DMS79 treated with DMSO at 0.1 percent for 48 hours (cell line): ENCODE data around the gene MEGF6.
"Not testable (repeated sequence)": the region's sequence is repeated elsewhere in the genome, so short reads cannot be mapped to it uniquely, and the experiment has no call there.

ENCODE experiments used
- DNase-seq: peaks from one replicate; lab custom pipeline; 2025; lab: John Stamatoyannopoulos, UW

The MEGF6 gene

DNA sequence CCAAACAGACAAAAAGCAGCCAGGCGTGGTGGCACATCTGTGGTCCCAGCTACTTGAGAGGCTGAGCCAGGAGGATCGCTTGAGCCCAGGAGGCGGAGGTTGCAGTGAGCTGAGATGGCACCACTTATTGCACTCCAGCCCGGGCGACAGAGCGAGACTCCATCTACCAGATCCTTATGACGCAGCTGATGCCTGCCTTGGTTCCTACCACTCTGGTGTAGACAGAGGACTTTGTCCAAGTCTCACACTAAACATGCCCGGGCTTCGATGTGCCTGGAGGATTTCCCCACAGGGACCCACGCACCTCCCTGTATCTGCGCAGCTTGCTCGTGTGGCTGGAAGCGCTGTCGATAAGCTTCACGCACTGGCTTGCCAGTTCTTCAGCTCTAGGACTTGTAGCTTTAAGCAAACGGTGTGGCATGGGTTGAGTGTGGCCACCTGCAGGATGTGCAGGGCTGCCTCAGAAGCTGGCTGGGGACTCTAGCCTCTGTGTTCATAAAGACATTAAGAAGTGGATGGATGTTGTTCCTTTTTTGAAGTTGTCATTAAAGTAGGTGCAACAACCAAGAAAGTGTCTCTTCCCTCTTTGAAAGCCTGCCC, 18.4 kb upstream of the MEGF6 start:
- DNase-seq = no peak

DNA sequence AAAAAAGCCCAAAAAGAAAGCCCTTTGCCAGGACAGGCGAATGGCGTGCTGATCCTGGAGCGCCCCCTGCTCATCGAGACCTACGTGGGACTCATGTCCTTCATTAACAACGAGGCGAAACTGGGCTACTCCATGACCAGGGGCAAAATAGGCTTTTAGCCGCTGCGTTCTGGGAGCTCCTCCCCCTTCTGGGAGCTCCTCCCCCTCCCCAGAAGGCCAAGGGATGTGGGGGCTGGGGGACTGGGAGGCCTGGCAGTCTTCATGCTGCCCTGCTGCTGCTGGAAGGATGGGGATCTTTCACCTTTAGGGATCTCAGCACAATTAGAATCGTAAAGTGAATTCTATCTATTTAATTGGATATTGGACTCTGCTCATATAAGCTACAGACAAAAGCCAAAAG, 17.1 kb upstream of the MEGF6 start:
- DNase-seq = no peak

GRCh38 chr1:3627515-3628253, 16.4 kb upstream of the MEGF6 start:
- no peak for DNase-seq

GRCh38 chr1:3626025-3626424, 14.7 kb upstream of the MEGF6 start:
- no peak for DNase-seq

- DNase-seq = no peak
These were observed 14.0 kb upstream of the MEGF6 start for GRCh38 chr1:3625151-3625907.

GRCh38 chr1:3624200-3625136, 13.2 kb upstream of the MEGF6 start, which contains the start of gene TPRG1L:
Gene TPRG1L, plus strand, starts transcription at chr1:3625015. Its CDS starts 58 bp downstream, at chr1:3625073.
- peak; percentile 97 for DNase-seq

DNA sequence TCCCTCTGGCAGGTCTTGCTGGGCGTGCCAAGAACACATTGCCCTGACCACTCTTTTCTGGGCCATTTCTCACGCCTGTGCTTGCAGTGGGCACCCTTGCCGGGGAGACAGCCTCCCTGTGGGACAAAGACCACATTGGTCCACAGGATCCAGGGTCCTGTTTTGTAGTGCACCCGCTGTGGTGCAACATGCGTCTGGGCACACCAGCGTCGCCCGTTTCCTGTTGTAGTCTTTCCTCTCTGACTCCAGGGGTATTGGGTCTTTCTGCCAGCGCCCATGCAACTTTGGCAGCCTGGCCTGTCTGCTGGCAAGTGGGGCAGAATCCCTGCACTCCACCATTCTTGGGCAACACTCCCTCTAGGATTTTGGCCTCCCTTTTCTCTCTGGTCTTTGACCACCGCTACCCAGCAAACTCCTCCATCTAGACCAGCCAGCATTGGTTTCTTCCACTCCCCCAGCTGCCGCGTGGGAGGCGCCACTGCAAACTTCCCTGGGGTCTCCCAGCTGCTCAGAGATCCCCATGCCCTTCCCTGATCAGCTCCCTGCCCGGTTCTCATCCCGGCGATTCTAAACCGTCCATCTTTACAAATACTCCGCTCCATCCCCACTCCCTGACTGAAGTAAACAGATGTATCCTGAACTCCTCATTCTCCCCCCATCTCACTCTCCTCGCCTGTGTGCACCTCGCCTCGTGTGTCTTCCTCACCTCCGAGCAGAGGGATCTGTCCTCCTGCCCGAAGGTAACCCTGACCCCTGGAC, 12.3 kb upstream of the MEGF6 start:
- no peak for DNase-seq

DNA sequence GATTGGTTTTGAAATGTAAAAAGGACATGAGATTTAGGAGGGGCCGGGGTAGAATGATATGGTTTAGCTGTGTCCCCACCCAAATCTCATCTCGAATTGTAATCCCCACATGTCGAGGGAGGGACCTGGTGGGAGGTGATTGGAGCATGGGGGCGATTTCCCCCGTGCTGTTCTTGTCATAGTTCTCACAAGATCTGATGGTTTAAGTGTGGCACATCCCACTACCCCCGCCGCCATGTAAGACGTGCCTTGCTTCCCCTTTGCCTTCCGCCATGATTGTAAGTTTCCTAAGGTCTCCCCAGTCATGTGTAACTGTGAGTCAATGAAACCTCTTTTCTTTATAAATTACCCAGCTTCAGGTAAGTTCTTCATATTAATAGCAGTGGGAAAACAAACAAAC, 10.8 kb upstream of the MEGF6 start:
- not testable (repeated sequence) for DNase-seq

DNA sequence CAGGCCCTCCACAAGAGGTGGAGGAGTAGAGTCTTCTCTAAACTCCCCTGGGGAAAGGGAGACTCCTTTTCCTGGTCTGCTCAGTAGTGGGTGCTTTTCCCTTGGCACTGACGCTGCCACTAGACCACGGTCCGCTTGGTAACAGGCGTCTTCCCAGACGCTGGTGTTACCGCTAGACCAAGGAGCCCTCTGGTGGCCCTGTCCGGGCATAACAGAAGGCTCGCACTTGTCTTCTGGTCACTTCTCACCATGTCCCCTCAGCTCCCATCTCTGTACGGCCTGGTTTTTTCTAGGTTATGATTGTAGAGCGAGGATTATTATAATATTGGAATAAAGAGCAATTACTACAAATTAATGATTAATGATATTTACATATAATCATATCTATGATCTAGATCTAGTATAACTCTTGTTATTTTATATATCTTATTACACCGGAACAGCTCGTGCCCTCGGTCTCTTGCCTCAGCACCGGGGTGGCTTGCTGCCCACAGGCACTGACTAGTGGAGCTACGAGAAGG, 9.9 kb upstream of the MEGF6 start:
- not testable (repeated sequence) for DNase-seq

DNA sequence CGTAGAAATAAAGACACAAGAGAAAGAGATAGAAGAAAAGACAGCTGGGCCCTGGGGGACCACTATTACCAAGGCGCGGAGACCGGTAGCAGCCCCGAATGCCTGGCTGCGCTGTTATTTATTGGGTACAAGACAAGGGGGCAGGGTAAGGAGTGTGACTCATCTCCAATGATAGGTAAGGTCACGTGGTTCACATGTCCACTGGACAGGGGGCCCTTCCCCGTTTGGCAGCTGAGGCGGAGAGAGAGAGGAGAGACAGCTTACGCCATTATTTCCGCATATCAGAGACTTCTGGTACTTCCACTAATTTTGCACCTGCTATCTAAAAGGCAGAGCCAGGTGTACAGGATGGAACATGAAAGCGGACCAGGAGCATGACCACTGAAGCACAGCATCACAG, 9.4 kb upstream of the MEGF6 start:
- no peak for DNase-seq

- peak; percentile 68 for DNase-seq
These were observed 7.8 kb upstream of the MEGF6 start for GRCh38 chr1:3618881-3619671.

DNA sequence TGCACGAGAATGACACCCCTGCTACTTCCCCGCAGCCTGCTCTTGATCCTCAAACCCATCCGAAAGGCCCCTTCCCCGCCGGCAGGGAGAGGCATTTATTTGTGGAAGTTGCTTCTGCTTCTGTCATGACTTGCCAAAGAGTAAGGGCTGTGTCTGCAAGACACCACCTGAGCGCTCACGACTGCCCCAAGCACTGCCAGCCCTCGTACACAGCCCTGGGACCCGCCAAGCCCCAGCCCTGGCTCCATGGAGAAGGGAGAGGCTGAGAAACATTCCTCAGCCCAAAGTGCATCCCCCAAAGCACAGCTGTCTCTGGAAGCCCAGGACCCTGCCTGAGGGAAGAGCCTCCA, 7.2 kb upstream of the MEGF6 start:
- no peak for DNase-seq

GRCh38 chr1:3617806-3618345, 6.6 kb upstream of the MEGF6 start:
- no peak for DNase-seq

DNA sequence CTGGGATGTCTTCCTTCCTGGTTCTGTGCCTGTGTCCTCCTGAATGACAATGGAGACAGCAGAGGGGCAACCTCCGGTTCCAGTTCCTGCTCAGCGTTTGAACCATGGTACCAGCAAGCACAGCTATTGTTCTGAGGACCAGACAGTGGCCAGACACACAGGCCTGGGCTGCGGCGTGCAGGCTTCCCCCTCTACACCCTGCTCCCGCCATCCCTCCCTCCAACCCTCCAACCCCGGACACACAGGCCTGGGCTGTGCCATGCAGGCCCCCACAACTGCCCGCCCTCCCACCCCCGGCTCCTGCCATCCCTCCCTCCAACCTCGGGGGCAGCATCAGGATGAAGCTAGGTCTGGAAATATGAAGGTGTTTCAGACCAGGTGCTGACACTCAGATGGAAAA, 5.6 kb upstream of the MEGF6 start:
- no peak for DNase-seq

DNA sequence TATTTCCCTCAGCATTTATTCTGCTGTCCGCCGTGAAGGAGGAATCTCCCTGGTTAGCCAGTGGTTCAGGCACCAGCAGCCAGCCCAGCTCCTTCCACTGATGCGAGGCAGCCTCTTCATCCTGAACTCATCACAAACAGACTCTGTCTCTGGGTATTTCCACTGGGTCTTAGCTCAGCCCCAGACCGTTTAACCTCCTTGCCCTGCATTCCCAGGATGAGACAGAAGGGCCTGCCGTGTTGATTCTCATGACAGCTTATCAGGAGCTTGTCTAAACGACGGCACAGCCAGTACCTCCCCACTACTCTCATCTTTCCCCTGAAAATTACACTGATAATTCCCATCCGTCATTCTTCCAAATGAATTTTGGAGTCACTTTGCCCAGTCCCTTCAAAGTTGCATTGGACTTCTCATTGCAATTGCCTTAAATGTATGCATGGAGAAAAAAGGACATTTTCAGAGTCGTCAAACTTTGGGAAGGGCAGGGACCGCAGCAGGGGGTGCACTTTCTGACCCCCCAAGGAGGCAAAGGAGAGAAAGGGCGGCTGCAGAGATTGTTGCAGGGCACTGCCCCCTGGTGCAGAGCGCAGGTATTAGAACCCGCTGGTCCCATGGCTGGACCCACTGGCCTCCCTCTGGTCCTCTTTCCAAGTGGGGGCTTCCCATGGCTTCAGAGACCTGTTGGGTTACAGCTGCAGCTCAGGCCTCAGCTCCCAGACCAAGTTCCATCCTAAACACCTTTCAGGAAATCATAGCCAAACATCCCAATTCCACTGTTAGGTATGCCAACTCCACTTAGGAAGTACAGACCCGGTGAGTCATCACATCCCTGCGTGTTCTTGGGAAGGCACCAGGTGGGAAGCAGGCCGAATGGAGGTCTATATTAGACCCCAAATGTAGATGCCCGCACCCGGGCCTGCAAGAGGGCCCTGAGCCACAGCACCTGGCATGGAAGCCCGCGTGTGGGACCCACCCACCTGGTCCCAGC, 3.7 kb upstream of the MEGF6 start:
- DNase-seq = no peak

DNA sequence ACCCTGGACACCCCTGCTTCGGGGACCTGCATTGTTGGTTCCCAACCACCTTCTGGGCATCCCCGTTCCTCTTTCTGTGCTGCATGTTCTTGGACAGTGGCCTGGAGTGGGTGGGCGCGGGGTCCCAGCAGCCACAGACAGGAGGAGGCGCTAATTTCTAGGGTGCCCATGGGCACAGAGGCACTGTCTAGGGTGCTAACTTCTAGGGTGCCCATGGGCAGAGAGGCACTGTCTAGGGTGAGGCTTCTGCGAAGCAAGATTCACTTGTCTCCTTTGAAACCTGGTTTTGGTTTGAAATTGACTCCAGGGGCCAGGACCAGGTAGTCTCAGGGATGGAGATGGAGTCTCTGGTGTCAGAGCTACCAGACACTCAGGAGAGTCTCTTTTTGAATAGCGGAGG, 815 bp upstream of the MEGF6 start:
- no peak for DNase-seq

DNA sequence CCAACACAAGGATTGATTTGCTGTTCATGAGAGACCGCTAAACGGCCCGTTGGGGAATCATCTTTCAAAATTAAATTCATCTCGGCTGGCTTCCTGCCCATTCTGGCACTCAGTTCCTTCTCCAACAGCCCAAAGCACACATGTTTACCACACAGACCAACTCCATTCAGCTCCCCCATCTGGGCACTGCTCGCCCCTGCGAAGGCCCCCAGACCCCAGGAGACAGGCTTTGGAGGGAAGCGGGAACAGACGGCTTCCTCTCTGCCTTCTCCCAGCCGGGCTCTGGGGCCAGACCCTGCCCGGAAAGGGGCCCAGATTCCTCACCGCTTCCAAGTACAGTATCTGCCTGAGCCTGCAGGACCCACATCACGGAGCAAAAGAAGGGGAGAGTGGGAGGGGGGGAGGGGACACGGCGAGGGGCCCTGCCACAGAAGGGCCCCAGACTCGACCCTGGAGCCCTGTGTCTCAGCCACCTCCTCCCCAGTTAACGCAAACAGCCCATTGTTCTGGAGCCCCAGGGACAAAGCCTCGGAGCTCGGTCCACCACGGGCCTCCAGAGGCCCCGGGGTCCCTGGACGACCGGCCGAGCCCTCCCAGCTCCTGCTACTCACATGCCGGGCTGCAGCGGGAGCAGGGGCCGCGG, 660 bp downstream of the MEGF6 start:
- peak; percentile 86 for DNase-seq
